HL-60 (cell line): Measurements from ENCODE around the gene GANC.
"Not testable (repeated sequence)": the region's sequence is repeated elsewhere in the genome, so short reads cannot be mapped to it uniquely, and the experiment has no call there.

ENCODE experiments used
- DNase-seq, 2 experiments: peaks; one replicate each; pipeline ENCODE4 v3.0.0-alpha.2; 2010 to 2020; ENCODE audit warnings: low read depth in 1 of 2, low spot score in 1 of 2
- H3K27ac ChIP-seq: fragments of 250-450 bp; sonication (Bioruptor Pico); replicated peaks from 2 replicates; pipeline ENCODE4 v1.5.1; 2020; ENCODE audit warnings: mild to moderate bottlenecking, moderate library complexity
- H3K27me3 ChIP-seq: fragments of 250-450 bp; sonication (Bioruptor Pico); 2 replicates; pipeline ENCODE4 v1.5.1; 2021; ENCODE audit warnings: mild to moderate bottlenecking, moderate library complexity; ENCODE audit not compliant: insufficient read depth, poor library complexity, severe bottlenecking
- H3K4me3 ChIP-seq: replicated peaks from 2 replicates; pipeline ENCODE4 v1.5.1; 2011; ENCODE audit warnings: mild to moderate bottlenecking, control low read depth, low read length; ENCODE audit not compliant: insufficient read depth
- CTCF ChIP-seq: IDR thresholded peaks from one replicate; pipeline ENCODE4 v1.5.1; 2011; ENCODE audit warnings: low read length, control low read depth, inconsistent platforms; ENCODE audit not compliant: insufficient read depth
- GABPA ChIP-seq: IDR thresholded peaks from 2 replicates; pipeline ENCODE4 v1.6.1; 2012; ENCODE audit warnings: low read depth
- POLR2AphosphoS5 ChIP-seq: IDR thresholded peaks from 2 replicates; pipeline ENCODE4 v1.6.1; 2012; ENCODE audit warnings: low read depth
- REST ChIP-seq: IDR thresholded peaks from 2 replicates; pipeline ENCODE4 v1.6.1; 2012; ENCODE audit warnings: low read depth; ENCODE audit not compliant: insufficient replicate concordance
- SPI1 ChIP-seq: IDR thresholded peaks from 2 replicates; pipeline ENCODE4 v1.6.1; 2012; ENCODE audit warnings: low read depth, mild to moderate bottlenecking, borderline replicate concordance

The GANC gene

GRCh38 chr15:42315521-42315920, 42.5 kb downstream of the GANC start:
- DNase-seq = no peak
- no peak for TF ChIP-seq REST
- no peak for TF ChIP-seq POLR2AphosphoS5
- no peak for TF ChIP-seq CTCF
- no peak for TF ChIP-seq SPI1
- TF ChIP-seq GABPA = no peak
- Histone ChIP-seq H3K27me3 (no peaks in the 10 kb centered on the region), H3K4me3 (no peak overlapping the region), H3K27ac (no peak overlapping the region)

- not testable (repeated sequence) for H3K4me3 ChIP-seq, H3K27me3 ChIP-seq, DNase-seq, H3K27ac ChIP-seq
These were observed 43.3 kb downstream of the GANC start for GRCh38 chr15:42316282-42316805.

GRCh38 chr15:42319206-42319605, 46.2 kb downstream of the GANC start:
- TF ChIP-seq REST (no peak), CTCF (no peak), SPI1 (no peak), POLR2AphosphoS5 (no peak), GABPA (no peak)
- Histone ChIP-seq H3K27me3 (no peaks in the 10 kb centered on the region), H3K27ac (no peak overlapping the region), H3K4me3 (no peak overlapping the region)
- DNase-seq = no peak

GRCh38 chr15:42324308-42324707, 51.3 kb downstream of the GANC start:
- no peaks in the 10 kb centered on the region for H3K27me3 ChIP-seq
- TF ChIP-seq POLR2AphosphoS5 = no peak
- no peak for TF ChIP-seq CTCF
- no peak for TF ChIP-seq REST
- TF ChIP-seq SPI1 = no peak
- TF ChIP-seq GABPA = no peak
- H3K27ac ChIP-seq = no peak overlapping the region
- H3K4me3 ChIP-seq = no peak overlapping the region
- DNase-seq = no peak
